ENCODE results near the gene PBX2. TPM values are rescaled to one million over a fixed set of nuclear protein-coding genes. Genes with fewer than 3 reads are reported as not detected.

PBX2 gene
- total RNA-seq, 4 donors from 2014 or later = 43.6 to 95.9 (median 59.3) TPM

DNA sequence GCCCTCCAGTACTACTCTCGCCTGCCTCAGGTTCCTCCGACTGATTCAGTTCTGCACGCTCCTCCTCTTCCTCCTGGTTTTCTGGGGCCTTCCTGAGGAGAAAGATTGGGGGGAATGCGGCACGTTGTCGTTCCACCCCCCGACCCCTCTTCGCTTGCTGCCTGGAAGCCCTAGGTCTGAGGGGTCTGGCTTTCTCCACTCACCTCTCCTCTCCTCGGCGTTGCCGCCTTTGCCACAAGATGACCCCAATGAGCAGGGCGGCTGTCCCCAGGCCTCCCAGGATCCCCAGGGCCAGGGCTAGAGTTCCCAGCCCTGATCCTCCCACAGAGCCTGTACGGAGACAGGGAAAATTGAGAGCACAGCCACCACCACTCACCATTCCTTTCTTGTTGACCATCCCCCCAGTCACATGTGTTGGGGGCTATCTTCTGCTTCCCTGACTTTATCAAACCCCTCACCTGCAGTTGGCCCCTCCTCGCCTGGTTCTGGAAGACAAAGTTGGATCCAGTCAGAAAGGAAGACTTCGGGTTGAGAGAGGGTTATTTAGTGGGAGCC is 8.8 kb downstream of the PBX2 start:
- intact Hi-C loops (cut with DNase I) = no loop called here
- 72% methylated on average over 15 of the region's 15 CpGs for WGBS
- H3K9me3 ChIP-seq = no peaks in the 10 kb centered on the region
- no peaks in the 10 kb centered on the region for H3K27me3 ChIP-seq
- H3K4me3 ChIP-seq = no peak overlapping the region
- no peak for DNase-seq (ENCODE audit: extremely low spot score)
- peak overlapping the region in 3 of 4 donors; percentile 84 to 99 (median 98) for H3K27ac ChIP-seq (replicated peaks in 1 of 4)
- H3K4me1 ChIP-seq = peaks cover 58 to 79% (median 74%) of the 10 kb centered on the region in 4 donors
- H3K36me3 ChIP-seq = peaks cover 0 to 45% (median 33%) of the 10 kb centered on the region in 4 donors
- no peak for TF ChIP-seq POLR2AphosphoS5 (IDR thresholded peaks at IDR 0.05)
- no peak for TF ChIP-seq POLR2A (IDR thresholded peaks at IDR 0.05; ENCODE audit: low read depth)
- no peak for TF ChIP-seq EP300 (IDR thresholded peaks at IDR 0.05)
- TF ChIP-seq, protein P1, sequence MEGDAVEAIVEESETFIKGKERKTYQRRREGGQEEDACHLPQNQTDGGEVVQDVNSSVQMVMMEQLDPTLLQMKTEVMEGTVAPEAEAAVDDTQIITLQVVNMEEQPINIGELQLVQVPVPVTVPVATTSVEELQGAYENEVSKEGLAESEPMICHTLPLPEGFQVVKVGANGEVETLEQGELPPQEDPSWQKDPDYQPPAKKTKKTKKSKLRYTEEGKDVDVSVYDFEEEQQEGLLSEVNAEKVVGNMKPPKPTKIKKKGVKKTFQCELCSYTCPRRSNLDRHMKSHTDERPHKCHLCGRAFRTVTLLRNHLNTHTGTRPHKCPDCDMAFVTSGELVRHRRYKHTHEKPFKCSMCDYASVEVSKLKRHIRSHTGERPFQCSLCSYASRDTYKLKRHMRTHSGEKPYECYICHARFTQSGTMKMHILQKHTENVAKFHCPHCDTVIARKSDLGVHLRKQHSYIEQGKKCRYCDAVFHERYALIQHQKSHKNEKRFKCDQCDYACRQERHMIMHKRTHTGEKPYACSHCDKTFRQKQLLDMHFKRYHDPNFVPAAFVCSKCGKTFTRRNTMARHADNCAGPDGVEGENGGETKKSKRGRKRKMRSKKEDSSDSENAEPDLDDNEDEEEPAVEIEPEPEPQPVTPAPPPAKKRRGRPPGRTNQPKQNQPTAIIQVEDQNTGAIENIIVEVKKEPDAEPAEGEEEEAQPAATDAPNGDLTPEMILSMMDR (IDR thresholded peaks at IDR 0.05) = no peak

DNA sequence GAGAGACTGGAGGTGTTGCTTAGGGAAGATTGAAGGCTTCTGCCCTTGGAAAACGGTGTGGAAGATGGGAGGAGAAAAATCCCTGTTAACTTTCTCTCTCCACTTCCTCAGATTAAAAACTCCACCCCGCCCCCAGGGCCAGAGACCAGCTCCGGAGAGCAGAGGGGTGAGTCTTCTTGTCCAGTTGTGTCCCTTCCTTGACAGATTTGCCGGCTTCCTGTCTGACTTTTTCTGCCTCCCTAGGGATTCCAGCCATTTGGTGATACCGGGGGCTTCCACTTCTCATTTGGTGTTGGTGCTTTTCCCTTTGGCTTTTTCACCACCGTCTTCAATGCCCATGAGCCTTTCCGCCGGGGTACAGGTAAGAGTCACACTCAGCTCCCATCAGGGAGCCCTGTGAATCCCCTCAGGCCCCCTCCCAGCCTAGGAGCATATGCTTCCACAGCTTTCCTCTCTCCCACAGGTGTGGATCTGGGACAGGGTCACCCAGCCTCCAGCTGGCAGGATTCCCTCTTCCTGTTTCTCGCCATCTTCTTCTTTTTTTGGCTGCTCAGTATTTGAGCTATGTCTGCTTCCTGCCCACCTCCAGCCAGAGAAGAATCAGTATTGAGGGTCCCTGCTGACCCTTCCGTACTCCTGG is 10.1 kb downstream of the PBX2 start:
- intact Hi-C loops (cut with DNase I) = no loop called here
- peaks cover 0 to 44% (median 30%) of the 10 kb centered on the region in 4 donors for H3K36me3 ChIP-seq
- no peaks in the 10 kb centered on the region for H3K27me3 ChIP-seq
- peak overlapping the region; percentile 20 to 99 (median 96) for H3K27ac ChIP-seq (replicated peaks in 1 of 4)
- peak overlapping the region in 2 of 4 donors; percentile 75 to 85 for H3K4me3 ChIP-seq
- H3K4me1 ChIP-seq = peaks cover 59 to 78% (median 73%) of the 10 kb centered on the region in 4 donors
- DNase-seq (ENCODE audit: extremely low spot score) = no peak
- H3K9me3 ChIP-seq = no peaks in the 10 kb centered on the region
- 76% methylated on average over 10 of the region's 10 CpGs for WGBS
- TF ChIP-seq, protein P1 (IDR thresholded peaks at IDR 0.05) = no peak
- TF ChIP-seq EP300 (IDR thresholded peaks at IDR 0.05) = no peak
- TF ChIP-seq POLR2AphosphoS5 (IDR thresholded peaks at IDR 0.05) = no peak
- no peak for TF ChIP-seq POLR2A (IDR thresholded peaks at IDR 0.05; ENCODE audit: low read depth)

- TF ChIP-seq EP300 (IDR thresholded peaks at IDR 0.05) (no peak), POLR2AphosphoS5 (IDR thresholded peaks at IDR 0.05) (no peak), POLR2A (IDR thresholded peaks at IDR 0.05; ENCODE audit: low read depth) (no peak)
- TF ChIP-seq, protein P1 (IDR thresholded peaks at IDR 0.05) = no peak
- peak overlapping the region; percentile 94 to 99 (median 96) for H3K27ac ChIP-seq (replicated peaks in 1 of 4)
- DNase-seq (ENCODE audit: extremely low spot score) = no peak
- no peaks in the 10 kb centered on the region for H3K9me3 ChIP-seq
- intact Hi-C loops (cut with DNase I) = no loop called here
- H3K27me3 ChIP-seq = no peaks in the 10 kb centered on the region
- peaks cover 0 to 42% (median 28%) of the 10 kb centered on the region in 4 donors for H3K36me3 ChIP-seq
- H3K4me1 ChIP-seq = peaks cover 54 to 78% (median 73%) of the 10 kb centered on the region in 4 donors
- WGBS = 6% methylated on average over 15 of the region's 24 CpGs
- peak overlapping the region; percentile 74 to 93 (median 80) for H3K4me3 ChIP-seq
These were observed 11.2 kb downstream of the PBX2 start for GRCh38 chr6:32178547-32179440.

- intact Hi-C loops (cut with DNase I) = no loop called here
- Histone ChIP-seq H3K4me3 (peak within 1 kb of the TSS; percentile 74 to 93 (median 80)), H3K4me1 (peaks cover 50 to 84% (median 81%) of the 10 kb centered on the region in 4 donors)
These were observed 12.0 kb downstream of the PBX2 start, which contains the start of gene RNF5 for GRCh38 chr6:32177788-32178546. TSS of gene RNF5 (plus strand) at chr6:32178405. CDS start at chr6:32178512, 107 bp downstream.

More at GRCh38 chr6:32177788-32178546, 12.0 kb downstream of the PBX2 start, which contains the start of gene RNF5:
- 2% methylated on average over 33 of the region's 33 CpGs for WGBS
- peaks cover 0 to 33% (median 25%) of the 10 kb centered on the region in 4 donors for H3K36me3 ChIP-seq
- TF ChIP-seq, protein P1 (IDR thresholded peaks at IDR 0.05) = peak in 1 of 3 experiments; percentile 19
- TF ChIP-seq POLR2AphosphoS5 (IDR thresholded peaks at IDR 0.05) (peak; percentile 77 to 80), EP300 (IDR thresholded peaks at IDR 0.05) (no peak)
- H3K27ac ChIP-seq (replicated peaks in 1 of 4) = peak within 1 kb of the TSS; percentile 94 to 99 (median 96)
- no peaks in the 10 kb centered on the region for H3K9me3 ChIP-seq
- peak; percentile 99 for DNase-seq (ENCODE audit: extremely low spot score)
- no peaks in the 10 kb centered on the region for H3K27me3 ChIP-seq
